Measurements from ENCODE around the gene ZNF366.
A peak's percentile ranks its signal among the peaks of the same experiment; 100 is the strongest.

ZNF366 gene

DNA sequence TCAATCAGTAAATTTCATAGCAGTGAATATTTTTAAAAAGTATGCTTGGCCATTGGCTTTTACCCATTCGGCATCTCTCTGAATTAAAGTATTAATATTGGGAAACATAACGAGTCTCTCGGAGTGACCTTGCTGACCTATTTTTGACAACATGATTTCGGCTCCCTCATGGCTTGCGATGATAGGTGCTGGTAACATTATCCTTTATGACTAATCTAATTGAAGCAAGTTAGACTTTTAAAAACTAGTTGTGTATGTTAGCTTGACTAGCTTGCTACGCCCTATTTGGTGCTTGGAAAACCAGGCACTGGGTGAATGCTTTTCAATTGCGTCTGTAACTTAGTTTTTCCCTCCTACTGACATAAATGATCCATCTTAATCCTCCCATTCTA, 1.1 kb downstream of the ZNF366 start:
- no peak overlapping the region for H3K4me3 ChIP-seq (replicated peaks; ENCODE audit: low read depth, low read length)

GRCh38 chr5:72505539-72506157, 1.6 kb downstream of the ZNF366 start:
- TF ChIP-seq, protein P1, sequence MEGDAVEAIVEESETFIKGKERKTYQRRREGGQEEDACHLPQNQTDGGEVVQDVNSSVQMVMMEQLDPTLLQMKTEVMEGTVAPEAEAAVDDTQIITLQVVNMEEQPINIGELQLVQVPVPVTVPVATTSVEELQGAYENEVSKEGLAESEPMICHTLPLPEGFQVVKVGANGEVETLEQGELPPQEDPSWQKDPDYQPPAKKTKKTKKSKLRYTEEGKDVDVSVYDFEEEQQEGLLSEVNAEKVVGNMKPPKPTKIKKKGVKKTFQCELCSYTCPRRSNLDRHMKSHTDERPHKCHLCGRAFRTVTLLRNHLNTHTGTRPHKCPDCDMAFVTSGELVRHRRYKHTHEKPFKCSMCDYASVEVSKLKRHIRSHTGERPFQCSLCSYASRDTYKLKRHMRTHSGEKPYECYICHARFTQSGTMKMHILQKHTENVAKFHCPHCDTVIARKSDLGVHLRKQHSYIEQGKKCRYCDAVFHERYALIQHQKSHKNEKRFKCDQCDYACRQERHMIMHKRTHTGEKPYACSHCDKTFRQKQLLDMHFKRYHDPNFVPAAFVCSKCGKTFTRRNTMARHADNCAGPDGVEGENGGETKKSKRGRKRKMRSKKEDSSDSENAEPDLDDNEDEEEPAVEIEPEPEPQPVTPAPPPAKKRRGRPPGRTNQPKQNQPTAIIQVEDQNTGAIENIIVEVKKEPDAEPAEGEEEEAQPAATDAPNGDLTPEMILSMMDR (IDR thresholded peaks at IDR 0.05; ENCODE audit: low read length, missing control alignments), result no peak
- no peak overlapping the region for H3K4me3 ChIP-seq (replicated peaks; ENCODE audit: low read depth, low read length)
- no peak for DNase-seq (ENCODE audit: low read depth)

More for the DNA sequence above, 1.1 kb downstream of the ZNF366 start:
- TF ChIP-seq, protein P1 (IDR thresholded peaks at IDR 0.05; ENCODE audit: low read length, missing control alignments), result no peak
- no peak for DNase-seq (ENCODE audit: low read depth)

- TF ChIP-seq, protein P1 (IDR thresholded peaks at IDR 0.05; ENCODE audit: low read length, missing control alignments), result no peak
- H3K4me3 ChIP-seq (replicated peaks; ENCODE audit: low read depth, low read length), result no peak overlapping the region
- DNase-seq (ENCODE audit: low read depth), result no peak
Measured at GRCh38 chr5:72505016-72505415, 2.2 kb downstream of the ZNF366 start.

- no peak overlapping the region for H3K4me3 ChIP-seq (replicated peaks; ENCODE audit: low read depth, low read length)
- TF ChIP-seq, protein P1 (IDR thresholded peaks at IDR 0.05; ENCODE audit: low read length, missing control alignments), result no peak
- peak; percentile 50 for DNase-seq (ENCODE audit: low read depth)
Measured at GRCh38 chr5:72503888-72504491, 3.2 kb downstream of the ZNF366 start.

- TF ChIP-seq, protein P1 (IDR thresholded peaks at IDR 0.05; ENCODE audit: low read length, missing control alignments), result no peak
- DNase-seq (ENCODE audit: low read depth), result no peak
- no peak overlapping the region for H3K4me3 ChIP-seq (replicated peaks; ENCODE audit: low read depth, low read length)
Measured at GRCh38 chr5:72501488-72501887, 5.7 kb downstream of the ZNF366 start.

DNA sequence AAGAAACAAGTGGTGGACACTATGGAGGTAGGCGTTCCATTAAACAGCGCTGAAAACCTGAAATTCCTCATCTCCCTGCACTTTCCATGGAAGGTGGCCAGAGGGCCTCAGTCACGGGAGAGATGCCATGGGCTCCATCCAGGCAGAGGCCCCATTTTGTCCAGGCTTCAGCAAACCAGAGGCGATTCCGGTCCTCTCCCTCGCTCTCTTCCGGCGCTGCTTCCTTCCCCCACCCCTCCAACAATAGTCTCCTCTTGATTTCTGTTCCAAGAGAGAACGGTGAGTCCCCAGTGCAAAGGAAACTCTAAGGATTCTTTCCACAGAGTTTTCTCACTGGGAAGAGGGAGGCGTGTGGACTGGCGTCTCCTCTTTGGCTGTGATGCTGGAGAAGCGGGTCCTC, 7.5 kb downstream of the ZNF366 start:
- no peak for DNase-seq (ENCODE audit: low read depth)
- H3K4me3 ChIP-seq (replicated peaks; ENCODE audit: low read depth, low read length), result no peak overlapping the region
- TF ChIP-seq, protein P1 (IDR thresholded peaks at IDR 0.05; ENCODE audit: low read length, missing control alignments), result no peak

- H3K4me3 ChIP-seq (replicated peaks; ENCODE audit: low read depth, low read length), result no peak overlapping the region
- DNase-seq (ENCODE audit: low read depth), result no peak
- TF ChIP-seq, protein P1 (IDR thresholded peaks at IDR 0.05; ENCODE audit: low read length, missing control alignments), result no peak
Measured at GRCh38 chr5:72499090-72499489, 8.1 kb downstream of the ZNF366 start.
